Stomach (tissue), 9 donors: ENCODE measurements around the gene PDCD1. TPM values are rescaled to one million over a fixed set of nuclear protein-coding genes. Genes with fewer than 3 reads are reported as not detected.
A peak's percentile ranks its signal among the peaks of the same experiment; 100 is the strongest.

Experiments used
- DNase-seq, 2 donors: peaks; one replicate each; pipeline versions ENCODE4 v3.0.0 to v3.0.0-alpha.2; 2013 to 2019
- H3K27ac ChIP-seq, 5 donors: fragments of 200-600 bp in 4 of 5; sonication (generic) in 4 of 5; one replicate each; pipeline ENCODE4 v1.5.1; 2013 to 2019; ENCODE audit warnings: mild to moderate bottlenecking in 1 of 5, moderate library complexity in 1 of 5
- H3K27me3 ChIP-seq, 3 donors: fragments of 200-600 bp; sonication (generic); one replicate each; pipeline ENCODE4 v1.5.1; 2017 to 2019; ENCODE audit warnings: mixed run types in 1 of 3
- H3K36me3 ChIP-seq, 4 donors: fragments of 200-600 bp; sonication (generic); 1 replicate in 3 of 4; 2 replicates in 1 of 4; pipeline ENCODE4 v1.5.1; 2016 to 2019
- H3K4me1 ChIP-seq, 4 donors: fragments of 200-600 bp; sonication (generic); one replicate each; pipeline ENCODE4 v1.5.1; 2016 to 2019
- H3K4me3 ChIP-seq, 4 donors: fragments of 200-600 bp; sonication (generic) in 3 of 4; one replicate each; pipeline ENCODE4 v1.5.1; 2016 to 2019; ENCODE audit warnings: mild to moderate bottlenecking in 1 of 4
- H3K9me3 ChIP-seq, 4 donors: fragments of 200-600 bp; sonication (generic); one replicate each; pipeline ENCODE4 v1.5.1; 2016 to 2019
- CTCF ChIP-seq, 7 experiments: fragments of 450-650 bp in 4 of 7; fragments of 200-600 bp in 3 of 7; sonication (generic) in 3 of 7; IDR thresholded peaks; one replicate each; pipeline ENCODE4 v1.5.1; 2016 to 2019; ENCODE audit warnings: antibody characterized with exemption in 7 of 7, control low read depth in 2 of 7, mild to moderate bottlenecking in 1 of 7
- EP300 ChIP-seq: sonication (generic); formaldehyde crosslinking; IDR thresholded peaks from one replicate; pipeline ENCODE4 v1.6.1; 2017; ENCODE audit warnings: antibody characterized with exemption
- POLR2A ChIP-seq, 4 donors: fragments of 450-650 bp; IDR thresholded peaks; one replicate each; pipeline ENCODE4 v1.6.1; 2016; ENCODE audit warnings: antibody characterized with exemption in 4 of 4, control low read depth in 2 of 4, mild to moderate bottlenecking in 1 of 4, moderate library complexity in 1 of 4
- POLR2AphosphoS5 ChIP-seq, 3 donors: sonication (generic); formaldehyde crosslinking; IDR thresholded peaks; one replicate each; pipeline ENCODE4 v1.6.1; 2016; ENCODE audit warnings: antibody characterized with exemption in 3 of 3
- WGBS, 5 donors: extraction: QIAGEN DNeasy Blood & Tissue Kit in 3 of 5; methylation state at CpG; one replicate each; pipeline versions ENCODE4 v1.1.5 to v1.1.7; 2013 to 2018; 5-methylcytosine and 5-hydroxymethylcytosine counted together
- intact Hi-C: fragments of 100-400 bp; cut with DNase I; formaldehyde crosslinking; loops from one replicate; pipeline ENCODE4 v1.15.1; 2023; ENCODE audit warnings: low total_unique reads
- polyA plus RNA-seq, 3 donors: library from polyadenylated mRNA; stranded (reverse); fragments of 200-250 nt; gene quantifications; one replicate each; pipeline ENCODE4 v1.2.3, GENCODE V29; 2013
- total RNA-seq, 5 donors: library from RNA; depleted of rRNA; stranded (reverse); fragments of >200 nt; gene quantifications; one replicate each; pipeline versions ENCODE4 v1.1.0 to v1.2.3, GENCODE V29; 2014 to 2016
- donor health status: healthy with polysubstance abuse.
- donor health status: Bipolar disorder and iron deficiency.
- donor health status: healthy.

The PDCD1 gene
- total and polyA plus RNA-seq, 8 donors = 0.18 to 2.2 (median 0.60) TPM; not detected in 3

- Histone ChIP-seq H3K27me3 (peaks cover 0 to 23% (median 0%) of the 10 kb centered on the region in 3 donors), H3K4me1 (peaks cover 7 to 15% (median 7%) of the 10 kb centered on the region in 4 donors), H3K9me3 (no peaks in the 10 kb centered on the region), H3K36me3 (no peaks in the 10 kb centered on the region), H3K27ac (no peak overlapping the region), H3K4me3 (no peak overlapping the region)
- WGBS, 5 donors = 82 to 89% (median 85%) methylated on average over 26 to 39 of the region's 39 CpGs
- no peak for TF ChIP-seq POLR2AphosphoS5 (IDR thresholded peaks at IDR 0.05)
- no peak for TF ChIP-seq CTCF (IDR thresholded peaks at IDR 0.05)
- TF ChIP-seq EP300 = no peak
- DNase-seq = no peak
- intact Hi-C loops = no loop called here
Measured at GRCh38 chr2:241848761-241849615, 9.7 kb downstream of the PDCD1 start.

GRCh38 chr2:241846406-241846805 lies 12.3 kb downstream of the PDCD1 start:
- Histone ChIP-seq H3K9me3 (no peaks in the 10 kb centered on the region), H3K36me3 (no peaks in the 10 kb centered on the region), H3K27me3 (peaks cover 0 to 19% (median 0%) of the 10 kb centered on the region in 3 donors), H3K4me1 (peaks cover 7 to 24% (median 17%) of the 10 kb centered on the region in 4 donors), H3K27ac (no peak overlapping the region), H3K4me3 (no peak overlapping the region)
- no peak for TF ChIP-seq EP300
- no peak for TF ChIP-seq POLR2AphosphoS5 (IDR thresholded peaks at IDR 0.05)
- WGBS, 5 donors = 87 to 93% (median 87%) methylated on average over 21 to 22 of the region's 22 CpGs
- intact Hi-C loops = no loop called here
- no peak for DNase-seq

GRCh38 chr2:241844831-241845578 lies 13.7 kb downstream of the PDCD1 start:
- Histone ChIP-seq H3K4me1 (peaks cover 7 to 24% (median 17%) of the 10 kb centered on the region in 4 donors), H3K27me3 (peaks cover 0 to 13% (median 0%) of the 10 kb centered on the region in 3 donors), H3K36me3 (no peaks in the 10 kb centered on the region), H3K4me3 (peak overlapping the region in 2 of 4 donors; percentile 19 to 37), H3K27ac (peak overlapping the region in 2 of 5 donors; percentile 20 to 76), H3K9me3 (no peaks in the 10 kb centered on the region)
- no peak for TF ChIP-seq POLR2AphosphoS5 (IDR thresholded peaks at IDR 0.05)
- intact Hi-C loops = no loop called here
- WGBS, 5 donors = 71 to 88% (median 83%) methylated on average over 23 to 37 of the region's 37 CpGs
- peak in 1 of 2 donors; percentile 10 for DNase-seq

- Histone ChIP-seq H3K27ac (peak overlapping the region in 4 of 5 donors; percentile 20 to 76 (median 62)), H3K4me3 (peak overlapping the region; percentile 36 to 46 (median 40)), H3K4me1 (peaks cover 7 to 24% (median 17%) of the 10 kb centered on the region in 4 donors), H3K36me3 (no peaks in the 10 kb centered on the region), H3K27me3 (peaks cover 0 to 7% (median 0%) of the 10 kb centered on the region in 3 donors), H3K9me3 (no peaks in the 10 kb centered on the region)
- WGBS, 5 donors = 5 to 10% (median 5%) methylated on average over 27 to 65 of the region's 65 CpGs
- TF ChIP-seq CTCF (IDR thresholded peaks at IDR 0.05) (peak in 1 of 7 experiments; percentile 13), POLR2AphosphoS5 (IDR thresholded peaks at IDR 0.05) (peak in 2 of 3 donors; percentile 55 to 71), POLR2A (IDR thresholded peaks at IDR 0.05) (no peak), EP300 (no peak)
- DNase-seq = peak; percentile 77 to 94
- intact Hi-C loops = no loop called here
Measured at GRCh38 chr2:241844066-241844728, 14.5 kb downstream of the PDCD1 start.
